ENCODE results near the gene LAMA1.
"Not testable (repeated sequence)": the region's sequence is repeated elsewhere in the genome, so short reads cannot be mapped to it uniquely, and the experiment has no call there.

The LAMA1 gene

GRCh38 chr18:7117390-7118355 is at the start of gene LAMA1:
Gene LAMA1 (minus strand): TSS chr18:7117797. CDS start chr18:7117720, 77 bp downstream.
- in situ Hi-C loops (cut with HindIII; ENCODE audit: low sequenced_read_pairs), result no loop called here

GRCh38 chr18:7165846-7166393 is 48.3 kb upstream of the LAMA1 start:
- in situ Hi-C loops (cut with HindIII; ENCODE audit: low sequenced_read_pairs), result loop anchor here (5.0 to 10.0 kb wide), 2 partner anchors 104 to 199 kb away; no protein-coding TSS in a partner anchor

GRCh38 chr18:7164323-7165004 is 46.9 kb upstream of the LAMA1 start:
- in situ Hi-C loops (cut with HindIII; ENCODE audit: low sequenced_read_pairs), result loop anchor here (5.0 to 10.0 kb wide), 2 partner anchors 102 to 200 kb away; no protein-coding TSS in a partner anchor

GRCh38 chr18:7158216-7158615 is 40.6 kb upstream of the LAMA1 start:
- in situ Hi-C loops (cut with HindIII; ENCODE audit: low sequenced_read_pairs), result no loop called here

- in situ Hi-C loops (cut with HindIII; ENCODE audit: low sequenced_read_pairs), result no loop called here
These were observed 40.2 kb upstream of the LAMA1 start for GRCh38 chr18:7157760-7158159.

GRCh38 chr18:7155887-7156286 is 38.3 kb upstream of the LAMA1 start:
- in situ Hi-C loops (cut with HindIII; ENCODE audit: low sequenced_read_pairs), result no loop called here

- in situ Hi-C loops (cut with HindIII; ENCODE audit: low sequenced_read_pairs), result no loop called here
These were observed 37.5 kb upstream of the LAMA1 start for GRCh38 chr18:7155092-7155491.

- in situ Hi-C loops (cut with HindIII; ENCODE audit: low sequenced_read_pairs), result no loop called here
These were observed 34.8 kb upstream of the LAMA1 start for GRCh38 chr18:7152440-7152839.

GRCh38 chr18:7147399-7147798 is 29.8 kb upstream of the LAMA1 start:
- in situ Hi-C loops (cut with HindIII; ENCODE audit: low sequenced_read_pairs), result no loop called here

GRCh38 chr18:7146067-7146466 is 28.5 kb upstream of the LAMA1 start:
- in situ Hi-C loops (cut with HindIII; ENCODE audit: low sequenced_read_pairs), result no loop called here

GRCh38 chr18:7144921-7145320 is 27.3 kb upstream of the LAMA1 start:
- in situ Hi-C loops (cut with HindIII; ENCODE audit: low sequenced_read_pairs), result not testable (repeated sequence)

- in situ Hi-C loops (cut with HindIII; ENCODE audit: low sequenced_read_pairs), result no loop called here
These were observed 23.7 kb upstream of the LAMA1 start for GRCh38 chr18:7141287-7141686.

- in situ Hi-C loops (cut with HindIII; ENCODE audit: low sequenced_read_pairs), result no loop called here
These were observed 21.8 kb upstream of the LAMA1 start for GRCh38 chr18:7139409-7139808.

GRCh38 chr18:7133181-7133580 is 15.6 kb upstream of the LAMA1 start:
- in situ Hi-C loops (cut with HindIII; ENCODE audit: low sequenced_read_pairs), result no loop called here

- in situ Hi-C loops (cut with HindIII; ENCODE audit: low sequenced_read_pairs), result no loop called here
These were observed 15.0 kb upstream of the LAMA1 start for GRCh38 chr18:7132356-7133150.

GRCh38 chr18:7122376-7122775 is 4.8 kb upstream of the LAMA1 start:
- in situ Hi-C loops (cut with HindIII; ENCODE audit: low sequenced_read_pairs), result no loop called here

- in situ Hi-C loops (cut with HindIII; ENCODE audit: low sequenced_read_pairs), result no loop called here
These were observed 706 bp downstream of the LAMA1 start for GRCh38 chr18:7116792-7117389.

GRCh38 chr18:7116001-7116730 is 1.4 kb downstream of the LAMA1 start:
- in situ Hi-C loops (cut with HindIII; ENCODE audit: low sequenced_read_pairs), result no loop called here

- in situ Hi-C loops (cut with HindIII; ENCODE audit: low sequenced_read_pairs), result no loop called here
These were observed 4.7 kb downstream of the LAMA1 start for GRCh38 chr18:7112936-7113335.

GRCh38 chr18:7111134-7111533 is 6.5 kb downstream of the LAMA1 start:
- in situ Hi-C loops (cut with HindIII; ENCODE audit: low sequenced_read_pairs), result no loop called here

All from DLD1 (cell line).